ENCODE results near the gene USH1C.

The USH1C gene

GRCh38 chr11:17522655-17523054 is 21.6 kb downstream of the USH1C start:
- DNase-seq = no peak

GRCh38 chr11:17521106-17521900 is 22.9 kb downstream of the USH1C start:
- DNase-seq = no peak

- no peak for DNase-seq
These were observed 24.9 kb downstream of the USH1C start for GRCh38 chr11:17519061-17519885.

- DNase-seq = no peak
These were observed 25.9 kb downstream of the USH1C start for GRCh38 chr11:17518366-17518765.

GRCh38 chr11:17517186-17517585 is 27.0 kb downstream of the USH1C start:
- DNase-seq = no peak

GRCh38 chr11:17516551-17517150 is 27.6 kb downstream of the USH1C start:
- no peak for DNase-seq

- no peak for DNase-seq
These were observed 28.6 kb downstream of the USH1C start for GRCh38 chr11:17515443-17516176.

GRCh38 chr11:17514476-17514875 is 29.7 kb downstream of the USH1C start:
- no peak for DNase-seq

GRCh38 chr11:17513853-17514252 is 30.4 kb downstream of the USH1C start:
- no peak for DNase-seq

- no peak for DNase-seq
These were observed 32.1 kb downstream of the USH1C start for GRCh38 chr11:17512101-17512500.

GRCh38 chr11:17511571-17511970 is 32.6 kb downstream of the USH1C start:
- DNase-seq = no peak

- DNase-seq = no peak
These were observed 33.6 kb downstream of the USH1C start for GRCh38 chr11:17510507-17511206.

GRCh38 chr11:17508791-17509190 is 35.4 kb downstream of the USH1C start:
- no peak for DNase-seq

- DNase-seq = no peak
These were observed 35.9 kb downstream of the USH1C start for GRCh38 chr11:17508306-17508705.

- no peak for DNase-seq
These were observed 36.4 kb downstream of the USH1C start for GRCh38 chr11:17507773-17508172.

- no peak for DNase-seq
These were observed 37.3 kb downstream of the USH1C start for GRCh38 chr11:17506942-17507341.

GRCh38 chr11:17506314-17506713 is 37.9 kb downstream of the USH1C start:
- DNase-seq = no peak

- no peak for DNase-seq
These were observed 39.1 kb downstream of the USH1C start for GRCh38 chr11:17505146-17505545.

- DNase-seq = peak; percentile 9
These were observed 39.7 kb downstream of the USH1C start for GRCh38 chr11:17504330-17505107.

- no peak for DNase-seq
These were observed 41.6 kb downstream of the USH1C start for GRCh38 chr11:17502630-17503029.

- DNase-seq = no peak
These were observed 43.5 kb downstream of the USH1C start for GRCh38 chr11:17500673-17501072.

- DNase-seq = no peak
These were observed 45.7 kb downstream of the USH1C start for GRCh38 chr11:17498475-17498874.

Data from NCI-H1417 treated with DMSO at 0.1 percent for 48 hours (cell line).